Stomach (tissue), 4 donors: ENCODE results near the gene NECTIN1.

Experiments
- EP300 ChIP-seq: sonication (generic); formaldehyde crosslinking; IDR thresholded peaks from one replicate; pipeline ENCODE4 v1.6.1; 2017; ENCODE audit warnings: antibody characterized with exemption
- POLR2AphosphoS5 ChIP-seq, 3 donors: sonication (generic); formaldehyde crosslinking; IDR thresholded peaks; one replicate each; pipeline ENCODE4 v1.6.1; 2016; ENCODE audit warnings: antibody characterized with exemption in 3 of 3
- TF ChIP-seq, protein P1 (sequence below), 7 experiments: fragments of 450-650 bp in 4 of 7; fragments of 200-600 bp in 3 of 7; sonication (generic) in 3 of 7; IDR thresholded peaks; one replicate each; pipeline ENCODE4 v1.5.1; 2016 to 2019; ENCODE audit warnings: antibody characterized with exemption in 7 of 7, control low read depth in 2 of 7, mild to moderate bottlenecking in 1 of 7

GRCh38 chr11:119664063-119664572 is 64.9 kb downstream of the NECTIN1 start:
- TF ChIP-seq, protein P1, sequence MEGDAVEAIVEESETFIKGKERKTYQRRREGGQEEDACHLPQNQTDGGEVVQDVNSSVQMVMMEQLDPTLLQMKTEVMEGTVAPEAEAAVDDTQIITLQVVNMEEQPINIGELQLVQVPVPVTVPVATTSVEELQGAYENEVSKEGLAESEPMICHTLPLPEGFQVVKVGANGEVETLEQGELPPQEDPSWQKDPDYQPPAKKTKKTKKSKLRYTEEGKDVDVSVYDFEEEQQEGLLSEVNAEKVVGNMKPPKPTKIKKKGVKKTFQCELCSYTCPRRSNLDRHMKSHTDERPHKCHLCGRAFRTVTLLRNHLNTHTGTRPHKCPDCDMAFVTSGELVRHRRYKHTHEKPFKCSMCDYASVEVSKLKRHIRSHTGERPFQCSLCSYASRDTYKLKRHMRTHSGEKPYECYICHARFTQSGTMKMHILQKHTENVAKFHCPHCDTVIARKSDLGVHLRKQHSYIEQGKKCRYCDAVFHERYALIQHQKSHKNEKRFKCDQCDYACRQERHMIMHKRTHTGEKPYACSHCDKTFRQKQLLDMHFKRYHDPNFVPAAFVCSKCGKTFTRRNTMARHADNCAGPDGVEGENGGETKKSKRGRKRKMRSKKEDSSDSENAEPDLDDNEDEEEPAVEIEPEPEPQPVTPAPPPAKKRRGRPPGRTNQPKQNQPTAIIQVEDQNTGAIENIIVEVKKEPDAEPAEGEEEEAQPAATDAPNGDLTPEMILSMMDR (IDR thresholded peaks at IDR 0.05) = no peak
- no peak for TF ChIP-seq POLR2AphosphoS5 (IDR thresholded peaks at IDR 0.05)
- TF ChIP-seq EP300 = no peak
